Endodermal cell (in vitro differentiated cells): ENCODE measurements around the gene FBRS. TPM values are rescaled to one million over a fixed set of nuclear protein-coding genes. Genes with fewer than 3 reads are reported as not detected.
A peak's percentile ranks its signal among the peaks of the same experiment; 100 is the strongest.

Experiments used
- DNase-seq: peaks from one replicate; pipeline ENCODE4 v3.0.0-alpha.2; 2017
- H3K27ac ChIP-seq: 2 replicates; pipeline ENCODE4 v1.5.1; 2013; ENCODE audit warnings: mild to moderate bottlenecking, low read depth, low read length, moderate library complexity
- H3K27me3 ChIP-seq: 2 replicates; pipeline ENCODE4 v1.6.1; 2013; ENCODE audit warnings: mild to moderate bottlenecking, low read length, moderate library complexity; ENCODE audit not compliant: insufficient read depth, control insufficient read depth, poor library complexity, severe bottlenecking
- H3K36me3 ChIP-seq: 2 replicates; pipeline ENCODE4 v1.7.0; 2013; ENCODE audit warnings: mild to moderate bottlenecking, low read length, moderate library complexity; ENCODE audit not compliant: control insufficient read depth, insufficient read depth
- H3K4me1 ChIP-seq: one replicate; pipeline ENCODE4 v1.7.0; 2013; ENCODE audit warnings: low read length; ENCODE audit not compliant: control insufficient read depth, insufficient read depth
- H3K4me3 ChIP-seq: 2 replicates; pipeline ENCODE4 v1.5.1; 2013; ENCODE audit warnings: mild to moderate bottlenecking, low read length, moderate library complexity
- H3K9ac ChIP-seq: 2 replicates; pipeline ENCODE4 v1.6.1; 2013; ENCODE audit warnings: mild to moderate bottlenecking, low read length, moderate library complexity; ENCODE audit not compliant: poor library complexity, severe bottlenecking; ENCODE audit errors: extremely low read depth
- H3K9me3 ChIP-seq: 2 replicates; pipeline ENCODE4 v1.6.1; 2013; ENCODE audit warnings: mild to moderate bottlenecking, low read length, moderate library complexity; ENCODE audit not compliant: control insufficient read depth
- H3K27ac Mint-ChIP-seq: 2 replicates; pipeline ENCODE4 v1.8.0; 2020; ENCODE audit warnings: mixed read lengths
- H3K27me3 Mint-ChIP-seq: 2 replicates; pipeline ENCODE4 v1.8.0; 2021; ENCODE audit warnings: mild to moderate bottlenecking, mixed read lengths; ENCODE audit not compliant: insufficient read depth
- H3K36me3 Mint-ChIP-seq: 2 replicates; pipeline ENCODE4 v1.8.0; 2020; ENCODE audit warnings: low read depth, mixed read lengths
- H3K4me1 Mint-ChIP-seq: 2 replicates; pipeline ENCODE4 v1.8.0; 2020; ENCODE audit warnings: mixed read lengths
- H3K4me3 Mint-ChIP-seq: 2 replicates; pipeline ENCODE4 v1.8.0; 2020; ENCODE audit warnings: mild to moderate bottlenecking, moderate library complexity, mixed read lengths
- H3K9me3 Mint-ChIP-seq: 2 replicates; pipeline ENCODE4 v1.8.0; 2020; ENCODE audit warnings: mild to moderate bottlenecking, mixed read lengths
- WGBS, 2 experiments: methylation state at CpG; one replicate each; pipeline versions ENCODE4 v1.1.5 to v1.1.7; 2013; ENCODE audit warnings: missing lambda C conversion rate in 2 of 2, mixed read lengths in 1 of 2; ENCODE audit not compliant: insufficient coverage in 1 of 2, insufficient read length in 1 of 2; 5-methylcytosine and 5-hydroxymethylcytosine counted together
- total RNA-seq, 2 donors: library from RNA; stranded (reverse); fragmentation: NEBNext Ultra II Directional in 1 of 2; extraction: Animal tissue kit (Norgen Biotek cat#: 25700) in 1 of 2; gene quantifications; 2 replicates in 1 of 2; 3 replicates in 1 of 2; pipeline ENCODE4 v1.2.1, GENCODE V29; 2021
- TF ChIP-seq, protein P1 (sequence below): fragments of 200-600 bp; sonication (generic); conservative IDR thresholded peaks from 2 replicates; pipeline ENCODE4 v1.5.0; 2021; ENCODE audit warnings: antibody characterized with exemption, mild to moderate bottlenecking

FBRS gene
- total RNA-seq, 2 donors from 2014 or later = 50.2 to 53.1 TPM

DNA sequence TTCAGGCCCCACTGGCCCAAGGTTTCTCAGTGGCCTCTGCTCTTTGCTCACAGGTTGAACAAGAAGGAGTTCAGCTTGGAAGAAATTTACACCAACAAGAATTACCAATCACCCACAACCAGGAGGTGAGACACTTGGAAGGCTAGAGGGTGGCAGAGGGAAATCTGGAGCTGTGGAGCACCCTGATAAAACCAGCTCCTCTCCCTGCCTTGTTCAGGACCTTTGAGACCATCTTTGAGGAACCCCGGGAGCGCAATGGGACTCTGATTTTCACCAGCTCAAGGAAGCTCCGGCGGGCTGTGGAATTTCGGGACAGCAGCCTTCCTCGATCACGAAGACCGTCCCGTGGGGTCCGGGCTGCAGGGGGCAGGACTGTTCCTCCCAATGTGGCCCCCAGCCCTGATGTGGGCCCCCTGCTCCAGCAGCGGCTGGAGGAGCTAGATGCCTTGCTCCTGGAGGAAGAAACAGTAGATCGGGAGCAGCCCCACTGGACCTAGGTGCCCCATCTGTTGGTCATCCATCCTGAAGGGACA is 2.4 kb upstream of the FBRS start:
- Histone ChIP-seq H3K4me1 (peaks cover 6% of the 10 kb centered on the region), H3K9ac (no peak overlapping the region), H3K36me3 (peaks cover 25% of the 10 kb centered on the region), H3K27me3 (no peaks in the 10 kb centered on the region), H3K27ac (no peak overlapping the region), H3K4me3 (no peak overlapping the region), H3K9me3 (no peaks in the 10 kb centered on the region)
- no peaks in the 10 kb centered on the region for H3K9me3 Mint-ChIP-seq
- H3K27me3 Mint-ChIP-seq = peaks cover 17% of the 10 kb centered on the region
- 93 to 96% methylated on average over 10 to 12 of the region's 12 CpGs for WGBS, 2 experiments
- TF ChIP-seq, protein P1, sequence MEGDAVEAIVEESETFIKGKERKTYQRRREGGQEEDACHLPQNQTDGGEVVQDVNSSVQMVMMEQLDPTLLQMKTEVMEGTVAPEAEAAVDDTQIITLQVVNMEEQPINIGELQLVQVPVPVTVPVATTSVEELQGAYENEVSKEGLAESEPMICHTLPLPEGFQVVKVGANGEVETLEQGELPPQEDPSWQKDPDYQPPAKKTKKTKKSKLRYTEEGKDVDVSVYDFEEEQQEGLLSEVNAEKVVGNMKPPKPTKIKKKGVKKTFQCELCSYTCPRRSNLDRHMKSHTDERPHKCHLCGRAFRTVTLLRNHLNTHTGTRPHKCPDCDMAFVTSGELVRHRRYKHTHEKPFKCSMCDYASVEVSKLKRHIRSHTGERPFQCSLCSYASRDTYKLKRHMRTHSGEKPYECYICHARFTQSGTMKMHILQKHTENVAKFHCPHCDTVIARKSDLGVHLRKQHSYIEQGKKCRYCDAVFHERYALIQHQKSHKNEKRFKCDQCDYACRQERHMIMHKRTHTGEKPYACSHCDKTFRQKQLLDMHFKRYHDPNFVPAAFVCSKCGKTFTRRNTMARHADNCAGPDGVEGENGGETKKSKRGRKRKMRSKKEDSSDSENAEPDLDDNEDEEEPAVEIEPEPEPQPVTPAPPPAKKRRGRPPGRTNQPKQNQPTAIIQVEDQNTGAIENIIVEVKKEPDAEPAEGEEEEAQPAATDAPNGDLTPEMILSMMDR = no peak
- peaks cover 25% of the 10 kb centered on the region for H3K36me3 Mint-ChIP-seq
- no peak overlapping the region for H3K4me3 Mint-ChIP-seq
- no peak for DNase-seq
- H3K4me1 Mint-ChIP-seq = peaks cover 18% of the 10 kb centered on the region
- H3K27ac Mint-ChIP-seq = no peak overlapping the region

DNA sequence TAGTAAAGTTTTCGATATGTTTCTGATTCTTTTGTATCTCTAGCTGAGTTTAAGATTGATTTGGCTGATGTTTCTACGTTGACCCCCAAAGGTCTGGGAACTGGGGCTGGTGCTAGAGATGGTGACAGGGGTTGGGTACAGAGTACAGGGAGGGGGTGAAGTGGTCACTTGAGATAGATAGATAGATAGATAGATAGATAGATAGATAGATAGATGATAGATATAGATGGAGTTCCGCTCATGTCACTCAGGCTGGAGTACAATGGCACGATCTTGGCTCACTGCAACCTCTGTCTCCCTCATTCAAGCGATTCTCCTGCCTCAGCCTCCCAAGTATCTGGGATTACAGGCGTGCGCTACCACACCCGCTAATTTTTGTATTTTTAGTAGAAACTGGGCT is 1.8 kb upstream of the FBRS start:
- TF ChIP-seq, protein P1 = no peak
- H3K4me3 Mint-ChIP-seq = no peak overlapping the region
- no peak overlapping the region for H3K27ac Mint-ChIP-seq
- Histone ChIP-seq H3K9ac (no peak overlapping the region), H3K27me3 (no peaks in the 10 kb centered on the region), H3K27ac (no peak overlapping the region), H3K9me3 (no peaks in the 10 kb centered on the region), H3K4me1 (peaks cover 6% of the 10 kb centered on the region), H3K36me3 (peaks cover 29% of the 10 kb centered on the region), H3K4me3 (no peak overlapping the region)
- 93 to 94% methylated on average over 7 to 8 of the region's 8 CpGs for WGBS, 2 experiments
- peaks cover 21% of the 10 kb centered on the region for H3K27me3 Mint-ChIP-seq
- H3K4me1 Mint-ChIP-seq = peaks cover 21% of the 10 kb centered on the region
- DNase-seq = no peak
- peaks cover 29% of the 10 kb centered on the region for H3K36me3 Mint-ChIP-seq
- no peaks in the 10 kb centered on the region for H3K9me3 Mint-ChIP-seq

DNA sequence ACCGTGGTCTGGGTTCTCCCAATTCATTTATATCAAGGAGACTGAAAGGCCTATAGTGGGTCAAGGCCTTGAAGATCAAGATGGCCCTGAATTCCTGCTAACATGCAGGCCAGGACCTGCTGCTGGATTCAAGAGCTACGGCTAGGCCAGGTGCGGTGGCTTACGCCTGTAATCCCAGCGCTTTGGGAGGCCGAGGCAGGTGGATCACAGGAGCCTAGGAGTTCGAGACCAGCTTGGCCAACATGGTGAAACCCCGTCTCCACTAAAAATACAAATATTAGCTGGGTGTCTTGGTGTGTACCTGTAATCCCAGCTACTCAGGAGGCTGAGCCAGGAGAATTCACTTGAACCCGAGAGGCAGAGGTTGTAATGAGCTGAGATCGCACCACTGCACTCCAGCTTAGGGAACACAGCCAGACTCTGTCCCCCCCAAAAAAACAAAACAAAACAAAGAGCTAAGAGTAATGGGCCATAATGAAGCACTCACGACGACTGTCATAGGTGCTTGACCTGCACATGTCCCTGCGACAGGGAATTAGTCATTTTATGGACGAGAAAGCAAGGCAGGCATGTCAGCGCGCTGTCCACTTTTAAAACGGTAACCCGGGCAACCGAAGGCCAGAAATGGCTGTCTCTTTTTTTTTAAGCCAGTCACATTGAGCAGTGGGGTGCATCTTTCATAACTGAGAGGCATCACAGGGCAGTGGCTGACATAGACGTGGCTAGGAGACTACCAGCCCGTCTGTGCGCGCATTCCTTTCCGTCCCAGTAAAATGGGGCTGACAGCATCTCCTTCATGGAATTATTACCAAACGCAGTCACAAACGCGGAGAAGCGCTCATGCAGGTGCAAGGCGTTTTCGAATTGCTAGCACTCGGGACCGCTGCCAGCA is 1.0 kb upstream of the FBRS start:
- 54 to 59% methylated on average over 26 to 32 of the region's 32 CpGs for WGBS, 2 experiments
- peak overlapping the region; percentile 79 for H3K27ac Mint-ChIP-seq
- H3K4me3 Mint-ChIP-seq = peak overlapping the region; percentile 80
- peak overlapping the region; percentile 84 for H3K4me3 ChIP-seq
- H3K36me3 ChIP-seq = peaks cover 38% of the 10 kb centered on the region
- H3K27ac ChIP-seq = peak overlapping the region; percentile 94
- H3K27me3 Mint-ChIP-seq = peaks cover 20% of the 10 kb centered on the region
- no peaks in the 10 kb centered on the region for H3K9me3 ChIP-seq
- TF ChIP-seq, protein P1 = no peak
- no peaks in the 10 kb centered on the region for H3K9me3 Mint-ChIP-seq
- peaks cover 37% of the 10 kb centered on the region for H3K36me3 Mint-ChIP-seq
- H3K4me1 ChIP-seq = peaks cover 6% of the 10 kb centered on the region
- H3K9ac ChIP-seq = peak overlapping the region; percentile 60
- DNase-seq = no peak
- peaks cover 15% of the 10 kb centered on the region for H3K4me1 Mint-ChIP-seq
- no peaks in the 10 kb centered on the region for H3K27me3 ChIP-seq
